RKO (cell line): Measurements from ENCODE around the gene PRMT3.
"Not testable (repeated sequence)": the region's sequence is repeated elsewhere in the genome, so short reads cannot be mapped to it uniquely, and the experiment has no call there.

Experiments used
- DNase-seq: peaks from one replicate; pipeline ENCODE4 v3.0.0-alpha.2; 2016; ENCODE audit warnings: low spot score

PRMT3 gene

GRCh38 chr11:20457934-20458680, 70.6 kb downstream of the PRMT3 start:
- DNase-seq, result no peak

GRCh38 chr11:20458905-20459632, 71.6 kb downstream of the PRMT3 start:
- DNase-seq, result no peak

GRCh38 chr11:20459865-20460264, 72.3 kb downstream of the PRMT3 start:
- DNase-seq, result no peak

- no peak for DNase-seq
These were observed 77.0 kb downstream of the PRMT3 start for GRCh38 chr11:20464518-20464917.

- no peak for DNase-seq
These were observed 80.1 kb downstream of the PRMT3 start for GRCh38 chr11:20467487-20468185.

- no peak for DNase-seq
These were observed 82.8 kb downstream of the PRMT3 start for GRCh38 chr11:20470348-20470747.

- not testable (repeated sequence) for DNase-seq
These were observed 84.4 kb downstream of the PRMT3 start for GRCh38 chr11:20471929-20472328.

- no peak for DNase-seq
These were observed 86.8 kb downstream of the PRMT3 start for GRCh38 chr11:20474176-20474881.

- DNase-seq, result no peak
These were observed 87.5 kb downstream of the PRMT3 start for GRCh38 chr11:20474882-20475517.

- no peak for DNase-seq
These were observed 90.0 kb downstream of the PRMT3 start for GRCh38 chr11:20477418-20478090.

- DNase-seq, result no peak
These were observed 92.0 kb downstream of the PRMT3 start for GRCh38 chr11:20479513-20479912.

- no peak for DNase-seq
These were observed 96.4 kb downstream of the PRMT3 start for GRCh38 chr11:20483931-20484330.

- DNase-seq, result not testable (repeated sequence)
These were observed 96.9 kb downstream of the PRMT3 start for GRCh38 chr11:20484416-20484815.

- no peak for DNase-seq
These were observed 100.8 kb downstream of the PRMT3 start for GRCh38 chr11:20488352-20488751.

GRCh38 chr11:20489948-20490347, 102.4 kb downstream of the PRMT3 start:
- no peak for DNase-seq

- no peak for DNase-seq
These were observed 105.8 kb downstream of the PRMT3 start for GRCh38 chr11:20493340-20493739.

GRCh38 chr11:20497124-20497792, 109.7 kb downstream of the PRMT3 start:
- no peak for DNase-seq

GRCh38 chr11:20501252-20501651, 113.7 kb downstream of the PRMT3 start:
- no peak for DNase-seq

GRCh38 chr11:20501971-20502370, 114.5 kb downstream of the PRMT3 start:
- no peak for DNase-seq

- no peak for DNase-seq
These were observed 124.5 kb downstream of the PRMT3 start for GRCh38 chr11:20511982-20512381.

- no peak for DNase-seq
These were observed 125.4 kb downstream of the PRMT3 start for GRCh38 chr11:20512869-20513268.
